Heart left ventricle (tissue), 16 donors: Measurements from ENCODE around the gene RAB22A. TPM values are rescaled to one million over a fixed set of nuclear protein-coding genes. Genes with fewer than 3 reads are reported as not detected.

ENCODE experiments used
- ATAC-seq, 4 donors: fragments of 200-7000 bp; cut with Tn5 transposase; one replicate each; pipeline ENCODE4 v1.9.1; 2020 to 2022; ENCODE audit warnings: moderate library complexity in 4 of 4, mild to moderate bottlenecking in 3 of 4, moderate number of reproducible peaks in 1 of 4
- DNase-seq, 5 donors: peaks; one replicate each; pipeline ENCODE4 v3.0.0-alpha.2; 2020
- H3K27ac ChIP-seq, 12 donors: fragments of 200-600 bp; sonication (generic) in 4 of 12; one replicate each; pipeline versions ENCODE4 v1.5.0 to v1.8.0; 2016 to 2022; ENCODE audit warnings: mild to moderate bottlenecking in 2 of 12
- H3K27me3 ChIP-seq, 9 donors: fragments of 200-600 bp; sonication (generic) in 2 of 9; one replicate each; pipeline versions ENCODE4 v1.5.1 to v1.8.0; 2016 to 2022; ENCODE audit warnings: mild to moderate bottlenecking in 3 of 9
- H3K36me3 ChIP-seq, 9 donors: fragments of 200-600 bp; sonication (generic) in 2 of 9; one replicate each; pipeline versions ENCODE4 v1.5.0 to v1.8.0; 2018 to 2022; ENCODE audit warnings: mild to moderate bottlenecking in 2 of 9
- H3K4me1 ChIP-seq, 12 donors: fragments of 200-600 bp; sonication (generic) in 4 of 12; one replicate each; pipeline versions ENCODE4 v1.5.0 to v1.8.0; 2016 to 2022; ENCODE audit warnings: mild to moderate bottlenecking in 3 of 12
- H3K4me3 ChIP-seq, 12 donors: fragments of 200-600 bp; sonication (generic) in 4 of 12; one replicate each; pipeline versions ENCODE4 v1.5.0 to v1.8.0; 2017 to 2022; ENCODE audit warnings: mild to moderate bottlenecking in 9 of 12, moderate library complexity in 4 of 12
- H3K9me3 ChIP-seq, 12 donors: fragments of 200-600 bp; sonication (generic) in 4 of 12; one replicate each; pipeline versions ENCODE4 v1.5.0 to v1.8.0; 2016 to 2022; ENCODE audit warnings: mild to moderate bottlenecking in 1 of 12
- POLR2A ChIP-seq, 2 donors: fragments of 450-650 bp; IDR thresholded peaks; one replicate each; pipeline ENCODE4 v1.6.1; 2017; ENCODE audit warnings: antibody characterized with exemption in 2 of 2, mild to moderate bottlenecking in 2 of 2, moderate library complexity in 2 of 2
- WGBS, 4 donors: extraction: QIAGEN DNeasy Blood & Tissue Kit in 2 of 4; methylation state at CpG; one replicate each; pipeline versions ENCODE4 v1.1.5 to v1.1.7; 2013 to 2018; 5-methylcytosine and 5-hydroxymethylcytosine counted together
- intact Hi-C, 10 donors: fragments of 100-400 bp; cut with DNase I; formaldehyde crosslinking; loops; one replicate each; pipeline versions ENCODE4 v1.11.1 to v1.14.2; 2022
- polyA plus RNA-seq, 2 donors: library from polyadenylated mRNA; stranded (reverse); fragments of 200-250 nt; gene quantifications; one replicate each; pipeline ENCODE4 v1.2.3, GENCODE V29; 2013
- total RNA-seq, 9 donors: library from RNA; depleted of rRNA in 2 of 9; stranded (reverse); fragments of >200 nt in 2 of 9; fragmentation: NEBNext Ultra II Directional in 3 of 9; extraction: Animal tissue kit (Norgen Biotek cat#: 25700) in 3 of 9; gene quantifications; one replicate each; pipeline versions ENCODE4 v1.1.0 to v1.2.4, GENCODE V29; 2016 to 2023
- TF ChIP-seq, protein P1 (sequence below), 12 donors: fragments of 200-600 bp; sonication (generic) in 4 of 12; IDR thresholded peaks; one replicate each; pipeline versions ENCODE4 v1.5.0 to v1.8.0; 2018 to 2022; ENCODE audit warnings: antibody characterized with exemption in 12 of 12, mild to moderate bottlenecking in 5 of 12
- donor health status: ischemic (EF 13 %, LVEDD 7.1; RV severe dilation, severe dysfunction).
- donor health status: healthy with polysubstance abuse.
- donor health status: DM: no; HTN: yes; CAD: no.
- donor health status: DM: no; HTN: no; CAD: no.
- donor health status: ischemic (EF 25% LVEDD 6.9; RV normal size, moderate dysfunction).
- donor health status: ischemic (EF 25% LVEDD 5.7; RV mildly dilated, moderate dysfunction).
- donor health status: healthy.
- donor health status: DM: yes; HTN: yes; CAD: no.
- donor health status: ischemic (EF 35%, LVEDD 5.7; RV mildly dilated, moderate dysfunction).
- donor health status: nonischemic (EF 11% LVEDD 7.7; RV severe dilation, severe dysfunction).
- donor health status: DM: yes; HTN: yes; CAD: no.
- donor health status: PGD.
- donor health status: ischemic (EF 29% LVEDD 5.4; RV normal size, mild dysfunction).
- donor health status: nonischemic (EF 23%, LVEDD 6.1; RV moderate dilation, normal function).

RAB22A gene
- total and polyA plus RNA-seq, 11 donors: 3.0 to 9.7 (median 6.4) TPM

DNA sequence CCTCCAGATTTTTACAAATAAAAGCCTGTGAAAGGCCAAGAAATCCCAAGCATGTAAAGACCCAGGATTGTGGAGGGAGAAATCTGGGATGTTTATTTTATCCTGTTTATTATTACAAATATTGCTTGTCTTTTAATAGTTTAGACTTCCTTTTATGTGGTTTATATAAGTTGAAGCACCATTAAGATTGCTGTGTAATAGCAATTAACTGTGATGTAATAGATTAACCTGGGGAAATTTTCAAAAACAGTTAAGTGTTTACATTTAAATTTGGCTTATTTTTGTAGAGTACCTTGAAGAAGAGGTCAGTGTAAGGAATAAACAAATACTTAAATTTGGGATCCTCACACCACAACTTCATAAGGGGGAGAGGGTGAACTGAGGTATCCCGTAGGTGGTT is 106.5 kb downstream of the RAB22A start:
- Histone ChIP-seq H3K36me3 (peaks cover 0 to 32% (median 26%) of the 10 kb centered on the region in 9 donors), H3K9me3 (no peaks in the 10 kb centered on the region), H3K27me3 (no peaks in the 10 kb centered on the region), H3K27ac (no peak overlapping the region), H3K4me3 (no peak overlapping the region), H3K4me1 (peaks cover 0 to 25% (median 5%) of the 10 kb centered on the region in 12 donors)
- no peak for TF ChIP-seq POLR2A (IDR thresholded peaks at IDR 0.05)
- TF ChIP-seq, protein P1, sequence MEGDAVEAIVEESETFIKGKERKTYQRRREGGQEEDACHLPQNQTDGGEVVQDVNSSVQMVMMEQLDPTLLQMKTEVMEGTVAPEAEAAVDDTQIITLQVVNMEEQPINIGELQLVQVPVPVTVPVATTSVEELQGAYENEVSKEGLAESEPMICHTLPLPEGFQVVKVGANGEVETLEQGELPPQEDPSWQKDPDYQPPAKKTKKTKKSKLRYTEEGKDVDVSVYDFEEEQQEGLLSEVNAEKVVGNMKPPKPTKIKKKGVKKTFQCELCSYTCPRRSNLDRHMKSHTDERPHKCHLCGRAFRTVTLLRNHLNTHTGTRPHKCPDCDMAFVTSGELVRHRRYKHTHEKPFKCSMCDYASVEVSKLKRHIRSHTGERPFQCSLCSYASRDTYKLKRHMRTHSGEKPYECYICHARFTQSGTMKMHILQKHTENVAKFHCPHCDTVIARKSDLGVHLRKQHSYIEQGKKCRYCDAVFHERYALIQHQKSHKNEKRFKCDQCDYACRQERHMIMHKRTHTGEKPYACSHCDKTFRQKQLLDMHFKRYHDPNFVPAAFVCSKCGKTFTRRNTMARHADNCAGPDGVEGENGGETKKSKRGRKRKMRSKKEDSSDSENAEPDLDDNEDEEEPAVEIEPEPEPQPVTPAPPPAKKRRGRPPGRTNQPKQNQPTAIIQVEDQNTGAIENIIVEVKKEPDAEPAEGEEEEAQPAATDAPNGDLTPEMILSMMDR (IDR thresholded peaks at IDR 0.05): no peak
- WGBS, 4 donors: 89 to 94% (median 91%) methylated on average over 1 of the region's 1 CpG
- no peak for DNase-seq
- no peak for ATAC-seq
- intact Hi-C loops: no loop called here

DNA sequence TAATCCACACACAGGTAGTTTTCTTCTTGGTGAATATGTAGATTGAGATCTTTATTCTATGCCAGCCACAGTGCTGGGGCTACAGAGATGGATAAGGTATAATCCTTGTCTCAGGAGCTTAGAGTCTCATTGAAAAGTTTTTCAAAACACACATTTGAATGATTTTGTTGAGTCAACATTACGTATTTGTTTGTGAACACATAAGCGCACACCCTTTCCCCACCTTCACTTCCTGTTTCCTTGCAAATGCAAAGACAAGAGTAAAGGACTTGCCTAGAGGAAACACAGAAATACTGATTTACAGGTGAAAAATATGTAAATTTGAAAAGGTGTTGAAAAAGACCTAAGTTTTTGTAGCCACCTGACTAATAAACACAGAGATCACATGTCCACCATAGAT is 107.3 kb downstream of the RAB22A start:
- peaks cover 0 to 40% (median 32%) of the 10 kb centered on the region in 9 donors for H3K36me3 ChIP-seq
- H3K27me3 ChIP-seq: no peaks in the 10 kb centered on the region
- no peak for DNase-seq
- intact Hi-C loops: no loop called here
- ATAC-seq: no peak
- no peak overlapping the region for H3K27ac ChIP-seq
- TF ChIP-seq, protein P1 (IDR thresholded peaks at IDR 0.05): no peak
- no peak for TF ChIP-seq POLR2A (IDR thresholded peaks at IDR 0.05)
- no peak overlapping the region for H3K4me3 ChIP-seq
- 71 to 85% (median 79%) methylated on average over 2 of the region's 2 CpGs for WGBS, 4 donors
- H3K4me1 ChIP-seq: peaks cover 0 to 25% (median 5%) of the 10 kb centered on the region in 12 donors
- no peaks in the 10 kb centered on the region for H3K9me3 ChIP-seq

Other genes with a start within 250 kb of the RAB22A start
- not detected for gene ANKRD60, start 81.1 kb upstream of the RAB22A start, total RNA-seq
- not detected for gene ANKRD60, start 81.1 kb upstream of the RAB22A start, polyA plus RNA-seq
- gene VAPB, start 79.5 kb downstream of the RAB22A start, total RNA-seq: 10 to 100 TPM; 30.7 to 76.1 (median 63.8) TPM
- gene VAPB, start 79.5 kb downstream of the RAB22A start, polyA plus RNA-seq: 10 to 100 TPM; 25.7 to 32.2 TPM
- gene APCDD1L, start 205.7 kb downstream of the RAB22A start, total RNA-seq: 1 to 10 TPM in 2 of 9 donors, under 1 TPM in 6, not detected in 1; 0.24 to 1.1 (median 0.64) TPM
- under 1 TPM in 1 of 2 donors, not detected in 1; 0.37 TPM for gene APCDD1L, start 205.7 kb downstream of the RAB22A start, polyA plus RNA-seq